SU-DHL-6 (cell line): ENCODE data around the gene SLC7A5.

Experiments used
- CTCF ChIP-seq: fragments of 200-600 bp; sonication (generic); IDR thresholded peaks from one replicate; pipeline ENCODE4 v1.5.1; 2017; ENCODE audit warnings: antibody characterized with exemption, mild to moderate bottlenecking, low read length, moderate library complexity; ENCODE audit not compliant: insufficient read depth, poor library complexity, severe bottlenecking
- EZH2phosphoT487 ChIP-seq: fragments of 200-600 bp; sonication (generic), shearing (Covaris generic); conservative IDR thresholded peaks from 2 replicates; pipeline ENCODE4 v1.6.1; 2018; ENCODE audit warnings: mild to moderate bottlenecking, antibody characterized with exemption, low read length, moderate library complexity, mixed read lengths

- TF ChIP-seq CTCF (no peak), EZH2phosphoT487 (no peak)
Observed at GRCh38 chr16:87828907-87829621, 40.2 kb downstream of the SLC7A5 start.
